ENCODE results near the gene RABL6.
"Not testable (repeated sequence)": the region's sequence is repeated elsewhere in the genome, so short reads cannot be mapped to it uniquely, and the experiment has no call there.

RABL6 gene

GRCh38 chr9:136787690-136788400 lies 19.9 kb upstream of the RABL6 start:
- TF ChIP-seq ZNF274 (IDR thresholded peaks at IDR 0.05; ENCODE audit: low read depth, low read length) = no peak
- no peak overlapping the region for H3K4me3 ChIP-seq (ENCODE audit: low read length)

GRCh38 chr9:136788644-136789522 lies 18.9 kb upstream of the RABL6 start:
- not testable (repeated sequence) for H3K4me3 ChIP-seq (ENCODE audit: low read length)

- no peak overlapping the region for H3K4me3 ChIP-seq (ENCODE audit: low read length)
- TF ChIP-seq ZNF274 (IDR thresholded peaks at IDR 0.05; ENCODE audit: low read depth, low read length) = no peak
Observed at GRCh38 chr9:136789523-136789937, 18.2 kb upstream of the RABL6 start.

- peak within 1 kb of the TSS; percentile 72 for H3K4me3 ChIP-seq (ENCODE audit: low read length)
- TF ChIP-seq ZNF274 (IDR thresholded peaks at IDR 0.05; ENCODE audit: low read depth, low read length) = no peak
Observed at GRCh38 chr9:136790640-136791515, 16.9 kb upstream of the RABL6 start, which contains the start of gene TMEM141. Gene TMEM141, plus strand, starts transcription at chr9:136791344. Its CDS starts 27 bp downstream, at chr9:136791371.

- H3K4me3 ChIP-seq (ENCODE audit: low read length) = peak overlapping the region; percentile 72
- no peak for TF ChIP-seq ZNF274 (IDR thresholded peaks at IDR 0.05; ENCODE audit: low read depth, low read length)
Observed at GRCh38 chr9:136791516-136792276, 16.1 kb upstream of the RABL6 start.

- no peak overlapping the region for H3K4me3 ChIP-seq (ENCODE audit: low read length)
- TF ChIP-seq ZNF274 (IDR thresholded peaks at IDR 0.05; ENCODE audit: low read depth, low read length) = no peak
Observed at GRCh38 chr9:136792321-136793085, 15.2 kb upstream of the RABL6 start.

- TF ChIP-seq ZNF274 (IDR thresholded peaks at IDR 0.05; ENCODE audit: low read depth, low read length) = no peak
- H3K4me3 ChIP-seq (ENCODE audit: low read length) = no peak overlapping the region
Observed at GRCh38 chr9:136793086-136793946, 14.4 kb upstream of the RABL6 start.

- H3K4me3 ChIP-seq (ENCODE audit: low read length) = no peak overlapping the region
- no peak for TF ChIP-seq ZNF274 (IDR thresholded peaks at IDR 0.05; ENCODE audit: low read depth, low read length)
Observed at GRCh38 chr9:136794281-136794999, 13.3 kb upstream of the RABL6 start.

- H3K4me3 ChIP-seq (ENCODE audit: low read length) = no peak overlapping the region
- TF ChIP-seq ZNF274 (IDR thresholded peaks at IDR 0.05; ENCODE audit: low read depth, low read length) = no peak
Observed at GRCh38 chr9:136795000-136795348, 12.8 kb upstream of the RABL6 start.

- H3K4me3 ChIP-seq (ENCODE audit: low read length) = no peak within 1 kb of the TSS
- TF ChIP-seq ZNF274 (IDR thresholded peaks at IDR 0.05; ENCODE audit: low read depth, low read length) = no peak
Observed at GRCh38 chr9:136796238-136796774, 11.4 kb upstream of the RABL6 start, which contains the start of gene CCDC183. Gene CCDC183, plus strand, starts transcription at chr9:136796338. Its CDS starts 60 bp downstream, at chr9:136796398.

- not testable (repeated sequence) for H3K4me3 ChIP-seq (ENCODE audit: low read length)
Observed at GRCh38 chr9:136796775-136797347, 10.9 kb upstream of the RABL6 start.
